ENCODE data around the gene FAM120B.

Gene FAM120B

DNA sequence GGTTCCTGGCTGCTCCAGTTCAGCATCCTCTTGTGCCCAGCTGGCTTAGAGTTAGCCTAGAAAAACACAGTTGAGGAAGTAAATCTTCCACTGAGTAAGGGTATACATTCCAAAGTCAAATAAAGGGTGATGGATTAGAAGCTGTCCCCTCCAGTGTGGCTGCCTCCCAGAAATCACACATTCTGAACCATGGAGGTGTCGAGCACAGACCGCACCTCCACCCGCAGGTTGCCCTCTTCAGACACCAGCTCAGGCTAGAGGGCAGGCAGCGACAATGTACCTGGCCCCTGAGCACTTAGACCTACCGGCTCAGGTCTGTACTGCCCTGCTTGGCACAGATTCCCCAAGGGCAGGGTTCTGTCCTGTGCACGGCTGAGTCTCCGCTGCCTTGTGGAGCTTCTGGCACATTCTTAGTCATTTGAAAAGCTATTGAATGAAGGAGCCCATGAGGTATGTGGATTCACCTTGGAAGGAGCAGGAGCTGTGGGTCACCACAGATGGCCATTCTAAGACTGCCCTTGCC lies 118.1 kb downstream of the FAM120B start:
- DNase-seq, result no peak

DNA sequence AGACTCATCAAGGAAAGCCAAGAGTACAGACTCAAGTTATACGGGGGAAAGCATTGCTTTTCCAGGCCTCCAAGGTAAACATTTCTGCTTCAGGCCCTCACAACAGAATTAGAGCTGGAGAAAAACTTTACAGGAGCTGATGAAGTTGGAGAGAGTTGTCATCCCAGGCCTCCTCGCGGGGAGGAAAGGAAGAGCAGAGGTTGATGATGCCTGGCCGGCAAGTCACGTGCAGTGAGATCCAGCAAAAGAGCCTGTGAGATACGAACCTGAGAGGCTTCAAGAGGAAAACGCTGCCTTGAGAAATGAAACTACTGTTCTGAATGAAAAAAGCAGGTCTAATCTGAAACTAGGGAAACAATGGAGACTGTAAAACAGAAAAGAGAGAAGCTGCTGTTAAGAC lies 122.9 kb downstream of the FAM120B start:
- no peak for DNase-seq

DNA sequence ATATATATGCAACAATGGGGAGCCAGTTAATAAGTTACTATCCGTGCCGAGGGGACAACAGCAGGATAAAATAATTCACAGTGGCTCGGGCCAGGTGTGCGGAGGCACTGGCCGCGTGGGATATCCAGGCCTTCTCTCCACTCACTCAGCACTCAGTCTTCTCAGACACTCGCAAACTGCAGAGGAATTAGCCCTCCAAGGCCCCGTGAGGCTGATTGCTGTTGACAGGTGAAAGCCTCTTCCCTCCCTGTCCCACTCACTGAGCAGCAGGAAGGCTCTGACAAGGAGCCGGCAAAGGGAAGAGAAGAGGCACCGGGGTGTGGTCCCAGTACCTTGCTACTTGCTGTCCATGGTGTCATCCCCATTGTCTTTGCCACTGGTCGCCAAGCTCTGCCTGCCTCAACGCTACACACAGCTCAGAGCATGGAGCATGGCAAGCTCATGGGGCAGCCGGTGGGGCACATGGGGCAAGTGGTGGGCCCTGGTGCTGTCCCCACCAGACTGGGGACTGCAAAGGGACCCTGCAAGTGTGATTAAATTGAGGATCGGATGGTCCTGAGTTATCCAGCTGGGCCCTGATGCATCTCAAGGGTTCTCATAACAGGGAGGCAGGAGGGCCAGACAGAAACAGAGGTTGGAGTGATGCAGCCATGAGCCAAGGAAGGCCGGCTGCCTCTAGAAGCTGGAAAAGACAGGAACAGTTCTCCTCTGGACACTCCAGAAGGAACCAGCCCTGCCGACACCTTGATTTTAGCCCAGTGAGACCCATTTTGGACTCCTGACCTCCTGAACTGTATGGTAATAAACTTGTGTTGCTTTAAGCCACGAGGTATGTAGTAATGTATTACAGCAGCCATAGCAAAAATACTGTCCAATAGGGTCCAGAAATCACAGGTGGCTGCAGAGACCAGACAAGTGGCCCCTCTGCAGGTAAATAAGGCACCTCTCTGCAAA lies 126.9 kb downstream of the FAM120B start:
- no peak for DNase-seq

DNA sequence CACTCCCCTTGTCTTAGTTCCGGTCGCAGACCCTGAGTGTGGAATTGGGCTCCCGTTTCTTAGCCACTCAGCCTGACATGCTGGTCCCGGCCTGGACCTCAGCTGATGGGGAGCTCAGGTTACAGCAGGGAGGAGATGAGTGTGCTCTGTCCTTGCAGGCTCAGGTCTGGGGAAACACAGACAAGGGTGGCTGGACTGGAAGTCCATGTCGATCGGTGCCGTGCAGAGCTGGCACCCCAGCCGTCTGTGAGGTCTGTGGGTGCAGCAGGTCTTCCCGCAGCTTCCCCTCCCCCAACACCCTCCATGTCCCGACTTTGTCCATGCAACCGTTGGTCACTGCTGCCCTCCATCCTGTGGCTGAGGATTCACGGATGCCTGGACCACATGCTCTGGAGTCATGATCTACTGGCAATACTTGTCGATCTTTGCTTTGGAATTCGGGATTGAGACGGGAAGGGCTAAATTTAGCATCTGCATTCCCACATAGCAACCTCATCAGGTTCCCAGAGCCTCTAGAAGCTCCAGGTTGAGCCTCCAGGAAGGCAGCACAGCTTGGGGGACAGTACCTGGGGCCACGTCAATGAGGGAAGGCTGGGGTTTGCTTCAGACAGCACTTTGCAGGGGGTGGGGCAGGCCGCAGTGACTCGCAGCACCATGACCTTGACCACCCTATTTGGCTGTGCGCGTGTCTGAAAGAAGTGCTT lies 127.7 kb downstream of the FAM120B start:
- DNase-seq, result no peak

DNA sequence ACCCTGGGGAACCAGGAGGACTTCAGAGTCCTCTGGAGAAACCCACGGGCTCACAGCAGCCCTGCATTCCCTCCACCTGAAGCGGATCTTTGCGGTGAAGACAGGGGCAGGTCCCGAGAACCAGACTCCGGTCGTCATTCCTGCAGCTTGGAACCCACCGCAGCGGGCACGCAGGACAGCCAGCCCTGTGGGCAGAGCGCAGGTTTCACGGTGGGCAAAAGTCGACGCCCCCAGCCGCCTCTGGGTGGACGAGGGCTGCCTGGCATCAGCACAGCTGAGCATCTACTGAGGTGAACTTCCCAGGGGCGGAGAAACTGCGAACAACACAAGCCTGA lies 128.2 kb downstream of the FAM120B start:
- no peak for DNase-seq

DNA sequence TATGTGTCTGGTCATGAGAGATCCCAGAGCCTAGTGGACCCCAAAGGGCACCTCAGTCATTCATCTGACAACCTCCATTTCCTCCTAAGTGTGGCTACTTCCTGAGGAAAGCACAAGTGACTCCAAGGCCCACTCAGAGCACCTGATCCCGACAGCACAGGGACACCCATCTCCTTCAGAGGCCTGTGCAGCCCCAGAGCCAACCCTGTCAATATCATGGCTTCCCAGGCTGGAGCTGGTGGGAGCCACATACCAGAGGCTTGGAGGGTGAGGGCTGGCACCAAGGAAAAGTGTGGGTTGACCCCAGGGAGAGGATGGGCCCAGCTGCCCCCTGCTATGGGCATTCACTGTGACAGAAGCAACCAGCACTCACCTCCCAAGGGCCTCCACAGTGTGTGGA lies 129.2 kb downstream of the FAM120B start:
- DNase-seq, result no peak

DNA sequence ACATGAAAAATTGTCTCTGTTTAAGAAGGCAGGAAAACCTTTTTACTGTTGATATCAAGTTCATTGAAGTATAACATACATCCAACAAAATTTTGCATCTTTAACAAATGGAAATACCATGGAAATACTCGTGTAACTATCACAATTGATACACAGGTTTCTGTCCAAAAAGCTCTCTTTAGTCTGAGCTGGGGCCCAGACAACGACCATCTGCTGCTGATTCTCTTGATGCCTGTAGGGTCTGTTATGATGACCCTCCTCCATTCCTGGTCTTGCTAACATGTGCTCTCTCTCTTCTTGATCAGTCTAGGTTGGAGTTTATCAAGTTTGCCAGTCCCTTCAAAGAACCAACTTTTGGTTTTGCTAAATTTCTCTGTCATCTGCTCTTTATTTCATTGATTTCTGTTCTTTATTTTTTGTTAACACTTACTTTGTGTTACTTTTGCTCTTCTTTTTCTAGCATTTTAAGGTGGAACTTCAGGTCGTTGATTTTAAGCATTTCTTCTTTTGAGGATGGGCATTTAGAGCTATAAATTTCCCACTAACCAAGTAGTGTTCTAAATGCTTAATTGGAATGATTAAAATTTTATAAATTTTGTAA lies 129.8 kb downstream of the FAM120B start:
- DNase-seq, result no peak

DNA sequence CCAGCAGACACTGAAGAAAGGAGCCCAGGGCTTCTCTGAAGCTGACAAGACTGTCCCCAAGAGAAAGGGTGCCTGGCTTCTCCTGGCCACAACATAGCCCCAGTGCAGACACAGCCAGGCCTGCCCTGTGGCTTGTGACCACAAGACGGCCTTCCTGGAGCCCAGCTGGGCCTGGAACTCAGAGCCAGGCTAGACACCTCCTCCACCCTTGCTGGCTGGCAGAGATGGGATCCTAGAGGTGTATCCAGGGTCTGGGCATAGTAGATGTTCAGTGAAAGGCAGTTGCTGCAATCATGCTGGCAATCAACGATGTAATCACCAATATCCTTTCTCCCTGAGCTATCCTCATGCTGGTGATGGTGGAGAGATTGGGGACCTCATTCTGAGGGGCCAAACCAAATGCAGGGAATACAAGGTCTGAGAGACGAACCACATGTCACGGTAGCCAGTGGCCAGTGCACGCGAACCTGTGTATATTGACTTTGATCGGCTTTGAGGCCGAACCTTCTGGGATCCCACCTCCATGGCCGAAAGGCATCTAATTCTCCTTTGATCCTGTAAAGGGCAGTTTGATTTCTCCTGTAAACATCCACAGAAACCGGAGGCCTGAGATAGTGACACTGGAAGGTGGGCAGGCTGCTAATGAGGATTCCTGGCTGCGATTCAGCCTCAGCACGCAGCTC lies 131.3 kb downstream of the FAM120B start:
- DNase-seq, result no peak

DNA sequence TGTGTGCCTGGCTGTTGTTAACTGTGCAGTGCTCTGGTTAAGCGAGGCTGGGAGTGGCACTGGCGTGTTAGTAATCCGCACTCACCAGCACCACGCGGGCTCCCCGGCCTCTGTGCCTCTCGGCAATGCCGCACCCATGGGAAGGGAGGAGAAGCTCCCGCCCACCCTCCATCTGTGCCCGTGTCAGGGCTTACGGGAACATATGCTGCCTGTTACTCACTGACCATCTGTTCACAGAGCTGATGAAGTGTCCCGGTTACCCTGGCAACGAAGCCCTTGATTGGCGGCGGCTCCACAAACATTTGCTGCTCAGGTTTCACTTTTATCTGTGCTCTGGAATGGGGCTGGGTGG lies 131.8 kb downstream of the FAM120B start:
- no peak for DNase-seq

DNA sequence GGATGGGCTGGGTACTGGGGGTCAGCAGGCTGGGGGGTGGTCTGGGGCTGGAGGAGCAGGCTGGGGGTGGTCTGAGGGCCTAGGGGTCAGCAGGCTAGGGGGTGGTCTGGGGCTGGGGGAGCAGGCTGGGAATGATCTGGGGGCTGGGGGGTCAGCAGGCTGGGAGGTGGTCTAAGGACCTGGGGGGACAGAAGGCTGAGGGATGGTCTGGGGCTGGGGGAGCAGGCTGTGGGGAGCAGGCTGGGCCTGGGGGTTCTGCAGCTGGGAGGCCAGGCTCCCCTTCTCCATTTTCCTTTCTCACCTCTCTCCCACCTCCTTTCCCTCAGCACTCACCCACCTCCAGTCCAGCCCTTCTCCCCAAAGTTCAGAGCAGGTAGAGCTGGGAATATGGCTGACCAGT lies 132.3 kb downstream of the FAM120B start:
- DNase-seq, result no peak

DNA sequence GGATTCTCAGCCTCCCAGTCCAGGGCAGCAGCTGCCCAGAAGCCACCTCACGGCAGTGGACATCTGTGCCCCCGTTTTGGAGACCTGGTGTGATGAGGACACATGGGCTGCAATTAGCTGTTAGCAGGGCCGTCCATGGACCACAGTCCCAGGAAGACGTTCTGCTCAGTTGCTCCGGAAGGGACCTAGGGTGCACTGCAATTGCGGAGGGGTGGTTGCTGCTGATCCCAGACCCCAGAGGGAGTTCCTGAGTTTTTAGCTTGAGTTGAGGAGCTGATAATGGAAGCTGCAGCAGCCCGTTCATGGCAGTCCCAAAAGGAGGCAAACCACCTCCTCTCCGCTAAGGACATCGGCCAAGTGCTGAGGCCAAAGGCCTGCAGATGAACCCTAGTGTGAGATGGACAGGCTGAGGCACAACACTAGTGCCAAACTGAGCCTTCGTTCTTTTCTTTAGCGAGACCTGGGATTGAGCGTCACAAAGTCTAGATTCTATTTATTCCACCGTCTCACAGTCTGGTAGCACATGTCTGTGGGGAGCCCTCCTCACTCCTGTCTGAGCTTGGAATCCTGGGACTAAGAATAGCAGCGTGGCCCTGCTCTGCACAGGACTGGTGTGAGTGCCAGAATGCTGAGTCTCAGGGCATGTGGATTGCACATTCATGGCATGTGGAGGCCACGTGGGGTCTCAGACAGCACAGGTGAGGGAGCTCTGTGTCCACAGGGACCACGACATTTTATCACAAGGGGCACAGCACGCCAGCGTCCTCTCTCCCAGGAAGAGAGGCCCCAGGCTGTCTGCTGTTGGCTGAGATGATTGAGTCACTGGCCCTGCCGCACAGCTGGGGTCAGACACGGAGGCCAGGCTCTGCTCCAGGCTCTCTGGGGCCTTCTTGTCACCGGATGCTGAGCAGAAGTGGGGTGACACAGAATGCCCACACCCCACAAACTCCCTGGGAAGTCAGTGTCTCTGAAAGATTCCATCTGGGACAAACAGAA lies 133.1 kb downstream of the FAM120B start:
- DNase-seq, result no peak

DNA sequence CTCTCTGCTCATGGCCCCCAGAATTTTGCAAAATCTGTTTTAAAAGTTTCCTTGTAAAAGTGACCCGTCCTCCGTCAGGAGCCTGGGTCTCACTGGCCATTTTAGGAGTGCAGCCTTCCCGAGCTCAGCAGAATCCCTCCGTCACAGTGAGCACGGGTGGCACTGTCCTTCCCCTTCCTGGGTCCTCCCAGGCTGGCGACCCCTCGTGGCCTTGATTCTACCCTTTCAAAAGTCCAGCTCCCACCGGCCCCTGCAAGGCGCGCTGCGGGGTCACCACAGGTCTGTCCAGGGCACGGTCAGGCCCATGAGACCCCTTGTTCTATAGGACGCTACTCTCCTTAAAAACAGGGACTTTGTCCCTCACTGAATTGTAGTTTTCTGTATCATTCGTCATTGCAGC lies 133.9 kb downstream of the FAM120B start:
- DNase-seq, result no peak

DNA sequence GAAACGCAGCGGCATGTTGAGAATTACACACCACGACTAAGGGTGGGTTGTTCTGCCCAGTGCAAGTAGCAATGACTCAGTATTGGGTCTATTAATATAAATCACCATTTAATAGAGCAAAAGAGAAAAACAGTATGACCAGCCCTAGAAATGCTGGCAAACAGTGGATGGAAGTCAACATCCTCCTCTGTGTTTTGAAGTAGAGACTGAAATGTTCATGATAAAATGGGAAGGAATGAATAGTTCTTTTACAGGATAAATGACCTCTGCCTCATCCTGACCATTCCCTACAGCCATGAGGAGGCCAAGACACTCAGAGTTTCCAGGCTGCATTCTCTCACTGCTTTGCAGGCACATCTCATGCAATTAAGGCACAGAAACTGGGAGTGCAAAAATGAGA lies 134.8 kb downstream of the FAM120B start:
- DNase-seq, result no peak

DNA sequence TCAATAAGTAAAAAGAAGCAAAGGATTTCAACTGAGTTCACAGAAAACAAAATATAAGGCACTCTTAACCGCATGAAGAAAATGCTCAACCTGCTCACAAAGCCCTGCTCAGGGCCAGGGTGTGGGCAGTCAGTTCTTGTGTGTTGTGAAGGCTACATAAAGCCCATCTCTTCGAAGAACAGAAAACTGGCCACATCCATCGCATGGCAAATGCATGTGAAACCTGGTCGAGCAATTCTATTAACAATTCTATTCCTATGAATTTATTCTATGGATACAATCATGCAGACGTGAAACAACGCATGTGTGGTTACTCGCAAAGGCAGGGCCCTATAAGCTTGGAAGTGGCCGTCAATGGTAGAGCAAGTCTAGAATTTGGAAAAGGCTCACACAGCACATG lies 136.0 kb downstream of the FAM120B start:
- DNase-seq, result no peak

DNA sequence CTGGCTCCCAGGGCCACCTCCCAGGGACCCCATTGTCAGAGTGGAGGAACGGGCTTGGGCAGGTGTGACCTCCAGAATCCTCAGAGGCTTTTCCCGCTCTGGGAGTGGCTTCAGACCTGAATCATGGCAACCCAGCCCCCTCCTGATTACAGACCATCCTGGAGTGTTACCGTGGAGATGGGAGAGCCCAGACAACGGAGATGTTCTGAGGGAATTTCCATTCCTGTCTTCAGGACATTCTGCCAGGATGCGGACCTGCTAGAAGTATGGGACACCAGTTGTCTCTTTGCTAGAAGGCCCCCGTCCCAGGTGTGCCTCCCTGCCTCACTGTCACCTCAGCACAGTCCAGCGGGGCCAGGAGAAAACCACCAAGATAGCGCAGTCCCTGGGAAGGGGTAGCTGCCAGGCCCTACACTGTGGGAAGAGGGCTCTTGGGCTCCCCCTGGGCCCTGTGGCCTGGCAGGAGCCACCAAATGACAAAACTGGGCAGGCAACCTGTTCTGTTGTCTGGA lies 136.6 kb downstream of the FAM120B start:
- DNase-seq, result no peak

DNA sequence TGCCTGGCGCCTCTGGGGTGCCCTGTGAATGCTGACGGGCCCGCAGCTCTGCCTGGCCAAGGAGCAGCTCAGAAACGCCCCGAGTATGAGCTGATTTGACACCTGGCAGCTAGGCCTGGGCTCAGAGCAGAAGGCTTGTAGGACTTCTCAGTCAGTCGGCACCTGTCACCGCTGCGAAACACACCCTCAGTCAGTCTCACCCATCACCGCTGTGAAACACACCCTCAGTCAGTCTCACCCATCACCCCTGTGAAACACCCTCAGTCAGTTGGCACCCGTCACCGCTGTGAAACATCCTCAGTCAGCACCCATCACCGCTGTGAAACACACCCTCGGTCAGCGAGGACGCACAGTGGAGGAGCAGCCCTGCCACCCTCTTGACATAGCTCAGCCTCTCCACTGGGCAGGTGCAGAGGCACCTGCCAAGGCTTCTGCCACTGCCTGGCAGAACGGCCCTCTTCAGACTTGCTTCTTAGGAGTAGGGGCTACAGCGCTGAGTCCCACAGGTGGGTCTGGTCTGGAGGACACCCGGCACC lies 137.6 kb downstream of the FAM120B start:
- DNase-seq, result no peak

DNA sequence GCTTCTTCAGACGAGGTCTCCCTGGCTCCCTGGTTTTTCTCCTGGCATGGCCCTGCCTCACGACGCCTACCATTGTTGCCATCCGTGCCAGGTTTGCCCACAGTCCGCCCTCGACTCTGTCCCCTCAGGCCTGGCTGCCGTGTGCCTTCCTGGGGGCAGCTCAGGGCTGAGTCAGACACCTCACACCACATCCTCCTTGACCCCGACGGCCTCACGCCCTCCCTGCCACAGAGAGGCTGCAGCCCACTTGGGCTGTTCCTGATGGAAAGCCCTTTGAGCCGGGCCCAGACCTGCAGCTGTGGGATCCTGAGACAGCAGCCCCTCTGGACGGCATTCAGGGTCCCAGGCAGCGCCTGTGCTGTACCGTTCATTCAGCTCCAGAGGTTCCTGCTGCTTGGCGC lies 138.3 kb downstream of the FAM120B start:
- no peak for DNase-seq

DNA sequence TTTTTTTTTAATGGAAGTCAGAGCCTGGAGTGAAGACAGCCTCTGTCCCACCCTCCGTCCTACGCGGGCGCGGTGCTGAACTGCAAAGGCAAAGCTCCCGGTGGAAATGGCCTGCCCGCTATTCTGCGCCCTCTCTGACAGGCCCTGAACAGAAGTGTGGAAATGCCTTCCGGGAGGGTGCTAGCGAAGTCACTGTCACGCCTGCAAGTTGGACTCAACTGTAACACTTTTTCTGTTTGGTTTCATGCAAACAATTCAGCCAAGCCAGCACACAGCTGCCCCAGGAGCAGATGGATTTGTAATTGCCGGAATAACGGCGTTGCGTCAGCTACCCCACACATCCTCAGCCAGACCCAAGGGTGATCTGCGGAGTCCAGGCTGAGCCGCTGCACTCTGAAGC lies 138.9 kb downstream of the FAM120B start:
- DNase-seq, result no peak

DNA sequence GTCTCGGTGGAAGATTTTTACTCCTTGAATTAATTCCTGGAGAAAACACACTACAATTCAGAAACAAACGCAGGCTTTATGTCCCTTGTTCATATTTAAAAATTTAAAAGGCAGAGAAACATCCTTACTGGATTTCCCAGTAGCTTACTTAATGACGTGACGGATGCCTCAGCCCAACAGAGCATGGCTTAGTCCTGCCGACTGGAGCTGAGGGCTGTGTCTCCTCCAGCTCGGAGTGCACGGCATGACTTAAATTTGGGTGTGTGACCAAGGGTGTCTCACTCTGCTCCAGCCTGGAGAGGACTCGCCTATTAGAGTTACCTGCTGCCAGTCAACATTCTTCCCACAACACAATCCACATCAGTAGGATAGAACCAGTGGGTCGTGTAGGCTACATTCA lies 139.4 kb downstream of the FAM120B start:
- no peak for DNase-seq

DNA sequence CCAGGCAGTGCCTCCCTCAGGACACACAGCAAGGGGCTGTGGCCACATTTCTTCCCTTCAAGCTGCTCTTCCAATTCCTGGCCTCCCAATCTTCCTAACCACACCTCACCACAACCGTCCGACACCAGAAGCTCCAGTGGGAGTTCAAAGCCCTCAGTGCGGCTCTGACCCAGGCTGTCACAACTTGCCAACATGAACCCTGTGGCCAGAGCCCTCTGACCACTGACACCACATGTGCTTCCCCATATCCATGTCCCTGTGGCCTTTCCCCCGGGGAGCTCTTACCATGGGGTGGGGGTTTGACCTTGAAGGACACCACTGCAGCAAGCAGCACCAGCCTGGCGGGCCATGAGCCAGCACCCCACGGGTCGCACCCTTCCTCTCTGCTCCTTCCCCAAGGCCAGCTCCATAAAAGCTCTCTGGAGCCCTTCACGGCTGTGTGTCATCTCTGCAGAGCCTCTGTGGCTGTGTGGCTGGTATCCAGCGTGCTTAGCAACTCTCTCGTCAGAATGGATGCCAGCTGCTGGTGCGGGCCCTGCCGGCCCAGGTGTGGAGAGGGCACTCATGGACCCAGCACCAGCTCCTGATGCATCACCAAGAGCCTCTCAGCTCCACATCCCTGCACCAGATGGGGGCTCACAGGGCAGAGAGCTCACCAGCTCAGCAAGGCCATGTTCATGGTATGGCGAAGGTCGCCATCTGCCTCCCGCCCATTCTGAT lies 140.4 kb downstream of the FAM120B start:
- no peak for DNase-seq

DNA sequence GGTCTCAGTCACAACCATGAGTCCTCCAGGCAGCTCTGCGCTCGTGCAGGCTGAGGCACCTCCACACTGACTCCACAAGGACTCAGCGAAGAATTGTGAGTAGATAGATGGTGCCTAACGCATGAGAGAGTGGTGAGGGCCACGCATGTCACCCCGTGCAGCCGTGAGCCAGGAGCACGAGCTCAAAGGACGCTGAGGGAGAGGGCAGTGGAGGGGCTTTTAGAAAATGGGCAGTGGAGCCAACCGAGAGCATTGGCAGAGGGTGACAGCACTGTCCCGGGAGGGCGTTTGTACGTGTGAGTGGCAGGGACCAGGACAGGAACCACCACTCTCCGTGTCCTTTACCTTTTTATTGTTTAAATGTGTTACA lies 141.0 kb downstream of the FAM120B start:
- no peak for DNase-seq

Data from CD4-positive, alpha-beta T cell treated with Interleukin-17A for 4 hours (primary cell).